ENCODE results near the gene DNAJB8.

The DNAJB8 gene

GRCh38 chr3:128483657-128484403, 17.1 kb upstream of the DNAJB8 start:
- no peak for DNase-seq (ENCODE audit: low read depth in 2 of 2)

GRCh38 chr3:128482666-128483656, 16.3 kb upstream of the DNAJB8 start:
- DNase-seq (ENCODE audit: low read depth in 2 of 2) = no peak

- no peak for DNase-seq (ENCODE audit: low read depth in 2 of 2)
These were observed 15.5 kb upstream of the DNAJB8 start for GRCh38 chr3:128482175-128482574.

- no peak for DNase-seq (ENCODE audit: low read depth in 2 of 2)
These were observed 14.8 kb upstream of the DNAJB8 start for GRCh38 chr3:128481438-128481942.

- no peak for DNase-seq (ENCODE audit: low read depth in 2 of 2)
These were observed 14.2 kb upstream of the DNAJB8 start for GRCh38 chr3:128480717-128481437.

- DNase-seq (ENCODE audit: low read depth in 2 of 2) = no peak
These were observed 13.6 kb upstream of the DNAJB8 start for GRCh38 chr3:128480278-128480677.

- no peak for DNase-seq (ENCODE audit: low read depth in 2 of 2)
These were observed 12.9 kb upstream of the DNAJB8 start for GRCh38 chr3:128479558-128480086.

- DNase-seq (ENCODE audit: low read depth in 2 of 2) = no peak
These were observed 12.2 kb upstream of the DNAJB8 start for GRCh38 chr3:128478576-128479506.

- no peak for DNase-seq (ENCODE audit: low read depth in 2 of 2)
These were observed 10.0 kb upstream of the DNAJB8 start for GRCh38 chr3:128476659-128477058.

- DNase-seq (ENCODE audit: low read depth in 2 of 2) = no peak
These were observed 8.7 kb upstream of the DNAJB8 start for GRCh38 chr3:128475355-128475754.

- no peak for DNase-seq (ENCODE audit: low read depth in 2 of 2)
These were observed 7.0 kb upstream of the DNAJB8 start for GRCh38 chr3:128473737-128474136.

GRCh38 chr3:128473180-128473519, 6.5 kb upstream of the DNAJB8 start:
- no peak for DNase-seq (ENCODE audit: low read depth in 2 of 2)

- DNase-seq (ENCODE audit: low read depth in 2 of 2) = no peak
These were observed 5.9 kb upstream of the DNAJB8 start for GRCh38 chr3:128472449-128473179.

- DNase-seq (ENCODE audit: low read depth in 2 of 2) = no peak
These were observed 5.0 kb upstream of the DNAJB8 start for GRCh38 chr3:128471720-128472119.

- no peak for DNase-seq (ENCODE audit: low read depth in 2 of 2)
These were observed 4.4 kb upstream of the DNAJB8 start for GRCh38 chr3:128471110-128471509.

GRCh38 chr3:128470134-128470899, 3.6 kb upstream of the DNAJB8 start:
- no peak for DNase-seq (ENCODE audit: low read depth in 2 of 2)

GRCh38 chr3:128469556-128469955, 2.9 kb upstream of the DNAJB8 start:
- no peak for DNase-seq (ENCODE audit: low read depth in 2 of 2)

- no peak for DNase-seq (ENCODE audit: low read depth in 2 of 2)
These were observed 2.3 kb upstream of the DNAJB8 start for GRCh38 chr3:128468791-128469527.

Measured in stimulated activated CD8-positive, alpha-beta memory T cell treated with anti-CD3 and anti-CD28 coated beads, Interleukin-7, amount 100 ng/mL, for 1 hour (primary cell).